GM10248 (cell line): ENCODE data around the gene HSPA4L.

Experiments used
- CTCF ChIA-PET: fragments of 300-600 bp; sonication (Branson Sonifier 250); formaldehyde crosslinking; extraction: SDS; loops from one replicate; lab custom pipeline; 2021; ENCODE audit warnings: antibody characterized with exemption; lab: Yijun Ruan, JAX
- POLR2A ChIA-PET: fragments of 350-650 bp; sonication (Branson Sonifier 250); formaldehyde crosslinking; extraction: SDS; loops from one replicate; lab custom pipeline; 2020; ENCODE audit warnings: antibody characterized with exemption; lab: Yijun Ruan, JAX
- DNase-seq: peaks from one replicate; pipeline ENCODE4 v3.0.0; 2012; ENCODE audit errors: extremely low spot score
- CTCF ChIP-seq: IDR thresholded peaks from 2 replicates; pipeline ENCODE4 v1.5.1; 2012; ENCODE audit warnings: mild to moderate bottlenecking, low read depth; ENCODE audit errors: extremely low read depth, missing control alignments, control extremely low read depth

Gene HSPA4L

GRCh38 chr4:127748957-127749356, 33.2 kb upstream of the HSPA4L start:
- no peak for TF ChIP-seq CTCF
- DNase-seq: no peak
- ChIA-PET CTCF (interaction anchor here (1.3 to 8.3 kb wide), 2 partner anchors 9 to 16 kb away, joined by 4 to 51 read pairs; no protein-coding TSS in a partner anchor), POLR2A (no interaction called here)

GRCh38 chr4:127756906-127757305, 25.2 kb upstream of the HSPA4L start:
- CTCF ChIA-PET: interaction anchor here (1.1 to 1.3 kb wide), 4 partner anchors 8 to 25 kb away, joined by 3 to 4 read pairs (median 3); no protein-coding TSS in a partner anchor
- no peak for DNase-seq
- POLR2A ChIA-PET: no interaction called here
- no peak for TF ChIP-seq CTCF

GRCh38 chr4:127759228-127759820, 22.8 kb upstream of the HSPA4L start:
- CTCF ChIA-PET: no interaction called here
- TF ChIP-seq CTCF: no peak

GRCh38 chr4:127759893-127760292, 22.2 kb upstream of the HSPA4L start:
- ChIA-PET POLR2A (no interaction called here), CTCF (no interaction called here)
- no peak for TF ChIP-seq CTCF
- DNase-seq: no peak

More at GRCh38 chr4:127759228-127759820, 22.8 kb upstream of the HSPA4L start:
- no peak for DNase-seq
- POLR2A ChIA-PET: no interaction called here

GRCh38 chr4:127771535-127772275, 10.4 kb upstream of the HSPA4L start:
- no peak for TF ChIP-seq CTCF

GRCh38 chr4:127772769-127773671, 9.1 kb upstream of the HSPA4L start:
- POLR2A ChIA-PET: no interaction called here

More at GRCh38 chr4:127771535-127772275, 10.4 kb upstream of the HSPA4L start:
- ChIA-PET CTCF (no interaction called here), POLR2A (no interaction called here)
- no peak for DNase-seq

More at GRCh38 chr4:127772769-127773671, 9.1 kb upstream of the HSPA4L start:
- CTCF ChIA-PET: no interaction called here
- TF ChIP-seq CTCF: no peak
- DNase-seq: no peak
